CD1c-positive myeloid dendritic cell (primary cell): ENCODE measurements around the gene DAAM2.

Experiments used
- DNase-seq: peaks from one replicate; pipeline ENCODE4 v3.0.0-alpha.2; 2016; ENCODE audit errors: extremely low spot score

The DAAM2 gene

DNA sequence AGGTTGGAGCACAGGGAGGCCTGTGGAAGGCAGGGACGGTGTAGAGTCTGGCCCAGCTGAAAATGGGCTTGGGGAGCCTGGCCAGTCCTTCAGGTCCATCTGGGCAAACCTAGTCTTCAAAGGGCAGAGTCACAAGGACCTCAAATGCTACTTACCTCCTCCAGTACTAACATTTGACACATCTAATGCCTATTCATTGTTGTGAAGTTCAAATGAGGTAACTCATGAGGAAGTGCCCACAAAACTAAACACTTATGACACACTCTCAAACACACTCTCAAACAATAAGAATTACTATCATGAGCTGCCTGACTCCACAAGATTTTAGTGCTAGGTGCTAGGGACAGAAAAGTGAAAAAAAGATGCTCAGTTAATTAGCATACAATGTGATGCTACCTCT, 27.1 kb downstream of the DAAM2 start:
- no peak for DNase-seq

DNA sequence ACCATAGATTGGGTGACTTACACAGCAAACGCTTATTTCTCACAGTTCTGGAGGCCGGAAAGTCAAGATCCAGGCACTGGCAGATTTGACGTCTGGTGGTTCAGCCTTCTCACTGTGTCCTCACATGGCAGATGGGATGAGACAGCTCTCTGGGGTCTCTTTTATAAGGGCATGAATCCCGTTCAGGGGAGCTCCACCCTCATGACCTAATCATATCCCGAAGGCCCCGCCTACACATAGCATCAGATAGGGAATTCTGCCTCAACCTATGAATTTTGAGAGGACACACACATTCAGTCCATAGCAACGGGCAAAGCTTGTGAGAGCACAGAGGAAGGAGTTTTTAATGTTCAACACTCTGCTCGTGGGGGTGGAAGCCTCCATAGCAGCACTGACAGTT, 27.5 kb downstream of the DAAM2 start:
- no peak for DNase-seq

DNA sequence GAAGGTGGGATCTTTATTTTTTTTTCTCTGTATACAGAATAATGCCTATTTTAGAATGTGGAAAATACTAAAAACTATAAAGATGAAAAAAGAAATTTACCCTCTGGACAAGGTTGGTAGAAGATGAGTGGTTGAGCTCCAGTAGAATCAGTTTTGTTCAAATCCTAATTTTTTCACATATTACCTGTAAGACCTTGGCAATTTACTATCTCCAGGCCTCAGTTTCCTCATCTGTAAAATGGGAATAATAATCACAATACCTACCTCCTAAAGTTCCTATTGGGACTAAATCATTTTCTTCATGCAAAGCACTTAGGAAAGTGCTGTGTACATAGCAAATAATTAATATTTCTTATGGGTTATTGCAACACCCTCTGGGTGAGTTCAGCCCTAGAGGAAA, 28.4 kb downstream of the DAAM2 start:
- no peak for DNase-seq

DNA sequence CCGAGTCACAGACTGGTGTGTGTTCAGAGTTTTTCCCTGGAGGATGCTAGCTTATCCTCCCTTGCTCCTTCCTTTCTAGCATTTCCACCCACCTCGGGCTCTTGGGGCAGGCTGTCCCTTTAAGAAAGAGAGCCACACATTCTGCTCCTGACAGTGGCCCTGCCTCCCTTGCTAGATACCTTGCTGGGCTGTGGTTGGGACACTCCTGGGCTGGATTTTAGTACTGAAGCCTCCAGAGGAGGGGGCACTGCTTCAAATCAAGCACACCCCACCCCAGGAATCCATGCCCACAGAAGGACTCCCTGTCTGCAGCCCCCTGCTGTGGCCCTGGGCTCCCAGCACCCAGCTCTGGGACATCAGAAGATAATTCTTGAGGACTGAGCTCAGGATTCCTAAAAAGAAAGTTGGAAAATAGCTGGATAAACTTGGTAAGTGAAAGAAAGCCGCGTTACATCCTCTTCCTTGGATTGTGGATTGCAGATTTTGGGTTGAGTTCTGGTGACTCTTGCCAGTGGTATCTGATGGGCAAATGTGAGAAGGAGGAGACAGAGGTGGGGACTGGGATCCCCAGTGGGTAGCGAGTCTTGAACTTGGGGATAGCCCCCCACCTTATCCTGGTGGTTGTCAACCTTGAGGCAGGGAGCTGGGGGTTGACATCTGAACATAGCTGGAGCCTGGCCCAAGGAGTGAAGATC, 29.0 kb downstream of the DAAM2 start:
- no peak for DNase-seq

DNA sequence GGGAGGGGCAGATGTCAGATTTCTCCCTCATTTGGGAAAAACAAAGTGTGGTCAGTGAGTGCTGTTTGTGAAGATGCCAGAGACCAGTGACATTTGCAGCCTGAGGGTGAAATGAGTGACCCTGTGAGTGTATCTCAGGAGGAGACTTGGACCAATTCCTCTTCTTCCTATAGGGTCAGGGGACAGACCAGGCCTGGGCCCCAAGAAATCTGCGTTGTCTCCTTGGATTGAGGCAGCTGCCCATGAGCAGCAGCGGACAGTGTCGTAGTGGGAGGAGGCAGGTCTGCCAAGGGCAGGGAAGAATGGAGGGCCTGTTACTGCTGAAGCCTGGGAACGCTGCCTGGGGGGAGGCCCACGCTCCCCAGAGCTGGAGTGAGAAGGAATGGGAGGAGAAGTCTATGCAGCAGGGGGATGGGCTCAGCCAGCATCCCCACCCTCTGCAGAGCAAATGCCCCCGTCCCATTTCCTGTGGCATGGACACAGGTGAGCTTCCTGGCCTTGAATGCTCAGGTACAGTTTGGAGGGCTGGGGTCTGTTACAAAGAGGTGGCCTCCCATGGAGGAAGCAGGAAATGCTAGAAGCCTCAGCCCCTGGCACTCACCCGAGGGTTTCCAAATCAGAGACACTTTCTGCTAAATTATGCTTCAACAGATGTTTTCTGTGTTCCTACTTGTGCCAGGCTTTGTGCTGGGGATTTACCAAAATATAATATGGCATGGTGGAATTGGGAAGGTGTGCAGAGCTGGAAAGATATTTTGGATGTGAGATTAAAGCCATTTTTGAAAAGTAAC, 29.8 kb downstream of the DAAM2 start:
- no peak for DNase-seq

DNA sequence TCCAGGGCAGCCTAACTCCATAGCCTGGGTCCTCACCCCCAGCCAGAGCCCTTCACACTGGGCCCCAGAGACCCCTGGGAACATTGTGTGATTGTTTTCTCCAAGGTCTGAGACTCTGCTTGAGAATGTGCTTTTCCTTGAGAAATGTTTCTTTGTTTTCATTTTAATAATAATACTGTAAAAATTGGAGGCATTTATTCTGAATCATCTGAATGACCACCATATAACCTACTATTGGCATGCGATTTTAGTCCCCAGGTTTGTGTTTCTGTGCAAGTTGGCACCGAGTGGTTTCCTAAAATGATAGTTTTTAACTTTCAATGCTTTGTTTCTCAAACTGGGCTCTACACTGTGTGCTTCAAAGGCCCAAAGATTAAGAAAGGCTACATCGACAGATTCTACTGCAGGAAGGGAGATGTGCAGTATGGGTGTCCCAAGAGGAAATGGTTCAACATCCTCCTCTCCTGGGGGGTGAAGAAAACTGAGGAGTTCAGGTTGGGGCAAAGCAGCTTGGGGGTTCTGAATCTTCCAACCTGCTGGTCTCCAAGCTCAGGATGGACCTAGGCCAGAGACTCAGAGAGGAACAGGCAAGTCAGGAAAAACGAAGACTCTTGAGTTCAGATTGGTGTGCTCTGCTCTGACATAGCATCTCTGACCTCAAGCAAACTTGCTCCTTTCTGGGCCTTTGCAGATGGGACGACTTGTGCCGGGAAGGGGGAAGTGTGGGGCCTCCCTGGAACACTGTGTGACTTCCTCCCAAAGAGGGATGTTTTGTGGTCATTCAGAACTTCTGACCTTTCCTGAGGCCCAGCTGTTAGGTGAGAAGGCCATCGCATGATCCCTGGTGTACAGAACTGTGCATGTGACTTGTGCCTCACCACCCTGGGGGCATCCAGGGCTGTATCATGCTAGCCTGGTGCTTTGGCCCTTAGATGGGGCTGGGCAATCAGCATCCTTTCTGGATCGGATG, 31.0 kb downstream of the DAAM2 start:
- no peak for DNase-seq

DNA sequence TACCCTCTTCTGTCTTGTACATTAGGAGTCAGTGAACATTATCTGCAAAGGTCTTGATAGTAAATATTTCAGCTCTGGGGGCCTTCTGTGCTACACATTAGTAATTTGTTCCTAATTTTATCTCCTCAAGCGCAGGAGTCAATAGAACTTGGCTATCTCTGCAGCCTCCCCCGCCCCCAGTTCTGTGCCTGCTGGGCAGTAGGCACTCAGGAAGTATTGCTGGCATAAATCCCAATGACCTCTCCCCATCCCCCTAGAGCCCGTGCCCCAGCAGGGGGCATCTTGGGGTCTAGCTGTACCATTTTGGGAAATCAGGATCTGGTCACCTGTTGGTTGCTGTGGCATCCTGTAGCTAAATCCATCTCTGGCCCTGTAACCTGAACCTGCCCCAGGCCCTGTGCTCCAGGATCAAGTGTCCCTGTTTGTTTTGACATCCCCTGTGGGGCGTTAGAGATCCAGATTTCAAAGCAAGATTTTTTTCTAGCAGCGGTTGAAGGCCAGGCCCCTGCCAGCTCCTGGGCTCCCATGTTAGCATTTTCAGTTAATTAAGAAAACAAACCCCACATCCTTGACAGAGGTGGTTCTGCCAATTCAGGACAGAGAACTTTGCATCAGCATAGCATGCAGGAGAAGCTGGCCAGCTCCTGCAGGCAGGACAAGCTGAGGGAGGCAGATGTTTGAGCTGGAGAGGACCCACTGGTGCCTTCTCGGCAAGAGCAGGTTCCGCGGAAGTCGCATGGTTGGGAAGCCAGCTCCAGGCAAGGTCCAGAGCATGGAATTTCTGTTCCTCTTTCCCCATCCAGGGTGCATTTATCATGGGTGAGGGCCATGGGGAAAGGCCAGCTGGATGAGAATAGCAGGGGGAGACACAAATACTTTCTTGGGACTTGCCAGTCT, 32.1 kb downstream of the DAAM2 start:
- DNase-seq: no peak

DNA sequence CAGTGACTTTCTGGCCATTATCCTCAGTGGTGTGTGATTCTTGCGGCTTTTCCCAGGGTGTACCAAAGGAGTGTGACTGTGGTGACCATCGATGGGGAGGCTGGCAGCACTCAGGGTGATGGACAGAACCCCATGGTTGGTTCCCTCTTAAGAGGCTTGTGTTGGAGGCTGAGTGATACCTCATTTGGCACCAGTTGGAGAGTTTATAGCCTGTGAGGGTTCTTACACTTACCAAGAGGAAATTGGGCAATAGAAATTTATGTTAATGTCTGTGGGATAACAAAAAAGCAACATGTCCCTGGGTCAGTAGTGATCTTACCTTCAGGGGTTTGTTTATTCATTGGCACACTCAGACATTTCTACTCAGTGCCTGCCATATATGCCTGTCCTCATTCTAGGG, 37.2 kb downstream of the DAAM2 start:
- DNase-seq: no peak

DNA sequence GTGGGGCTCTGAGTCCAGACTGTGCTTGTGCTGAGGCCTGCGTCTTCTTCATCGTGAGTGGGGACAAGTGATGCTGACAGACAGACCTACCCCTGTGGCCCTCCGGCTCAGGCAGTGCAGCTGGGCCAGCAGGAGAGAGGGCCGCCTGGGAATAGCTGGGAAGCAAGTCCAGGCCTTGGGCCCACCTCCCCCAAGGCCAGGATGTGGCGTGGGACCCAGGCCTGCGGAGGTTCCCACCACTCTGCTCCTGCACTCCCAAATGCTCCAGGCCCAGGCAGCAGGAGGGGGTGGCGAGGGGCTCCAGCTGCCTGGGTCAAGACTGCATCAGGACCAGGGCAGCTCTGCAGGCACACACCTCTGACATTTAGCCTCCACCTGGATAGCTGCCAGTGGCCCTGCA, 38.3 kb downstream of the DAAM2 start:
- no peak for DNase-seq

DNA sequence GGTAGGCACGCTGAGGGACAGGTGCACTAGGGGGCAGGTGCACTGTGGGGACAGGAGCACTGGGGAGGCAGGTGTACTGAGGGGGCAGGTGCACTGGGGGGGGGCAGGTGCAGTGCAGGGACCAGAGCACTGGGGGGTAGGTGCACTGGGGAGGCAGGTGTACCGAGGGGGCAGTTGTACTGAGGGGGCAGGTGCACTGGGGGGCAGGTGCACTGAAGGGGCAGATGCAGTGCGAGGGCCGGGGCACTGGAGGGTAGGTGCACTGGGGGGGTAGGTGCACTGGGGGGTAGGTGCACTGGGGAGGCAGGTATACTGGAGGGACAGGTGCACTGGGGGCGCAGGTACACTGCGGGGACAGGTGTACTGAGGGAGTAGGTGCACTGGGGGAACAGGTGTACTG, 39.5 kb downstream of the DAAM2 start:
- DNase-seq: no peak

DNA sequence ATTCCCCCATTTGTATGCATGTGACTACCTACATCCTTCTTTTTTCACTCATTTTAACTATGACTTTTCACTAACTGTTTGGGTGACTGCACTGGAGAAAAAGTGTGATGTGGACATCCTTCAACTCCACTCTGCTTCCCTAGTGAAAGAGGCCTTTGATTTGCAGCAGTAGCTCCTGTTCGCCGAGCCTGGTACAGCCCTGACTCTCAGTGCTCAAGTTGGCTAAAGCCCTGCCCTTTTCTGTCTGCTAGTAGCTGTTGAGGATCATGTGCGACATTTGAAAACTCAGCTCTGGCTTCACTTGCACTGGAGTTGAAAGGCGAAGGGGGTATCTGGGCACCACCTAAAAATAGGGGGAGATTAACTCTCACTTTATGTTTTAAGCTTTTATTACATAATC, 42.1 kb downstream of the DAAM2 start:
- DNase-seq: no peak

DNA sequence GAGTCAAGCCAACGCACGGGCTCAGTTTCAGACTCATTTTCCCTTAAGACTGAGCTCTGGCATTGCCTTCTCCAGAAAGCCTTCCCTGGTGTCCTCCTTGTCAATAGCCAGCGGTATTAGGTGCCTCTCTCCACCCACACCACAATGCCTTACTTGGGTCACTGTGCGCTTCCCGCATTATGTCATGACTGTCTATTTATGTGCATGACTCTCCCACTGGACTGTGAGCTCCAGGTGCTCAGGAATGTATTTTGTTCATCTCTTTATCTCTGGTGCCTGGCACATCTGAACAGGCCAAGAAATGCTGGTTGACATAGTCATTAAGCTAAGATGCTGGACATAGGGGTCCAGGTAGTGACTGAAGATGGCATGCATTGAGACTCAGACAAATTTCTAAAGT, 42.7 kb downstream of the DAAM2 start:
- no peak for DNase-seq

DNA sequence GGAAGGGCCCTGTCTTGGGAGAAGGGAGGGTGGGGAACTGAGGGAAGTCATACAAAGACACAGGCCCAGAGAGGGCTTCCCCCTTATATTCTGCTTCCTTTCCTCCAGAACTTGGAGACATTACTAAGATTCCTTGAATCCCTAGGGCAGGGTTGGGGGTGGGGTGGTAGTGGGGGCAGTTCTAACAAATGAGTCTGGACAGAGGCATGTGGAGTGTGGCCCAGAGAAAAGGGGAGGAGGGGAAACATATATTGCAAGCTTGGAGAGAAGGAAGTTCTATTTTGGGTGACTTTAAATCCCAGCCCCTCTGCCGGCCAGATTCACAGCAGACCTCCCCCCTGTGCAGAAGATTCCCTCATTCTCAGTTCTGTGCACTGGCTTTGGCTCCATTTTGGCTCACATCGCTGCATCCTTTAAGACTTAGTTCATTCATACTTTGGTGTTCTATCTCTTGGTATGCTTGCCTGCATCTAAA, 43.7 kb downstream of the DAAM2 start:
- DNase-seq: no peak

DNA sequence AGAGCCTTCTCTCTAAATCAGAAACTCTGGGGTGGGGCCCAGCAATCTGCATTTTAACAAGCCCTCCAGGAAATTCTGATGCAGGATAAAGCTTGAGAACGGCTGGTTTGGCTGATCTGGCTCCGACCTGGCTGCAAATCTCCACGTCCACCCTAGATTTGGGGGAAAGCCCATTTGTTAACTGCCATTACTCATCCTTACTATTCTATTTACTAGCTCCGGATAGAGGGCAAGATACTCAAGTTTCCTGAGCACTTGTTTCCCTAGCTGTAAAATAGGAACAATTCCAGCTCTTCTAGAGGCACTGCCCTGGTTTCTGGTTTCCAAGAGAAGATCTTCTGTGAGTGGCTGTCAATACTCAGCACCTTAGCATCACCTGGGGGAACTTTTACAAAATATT, 44.4 kb downstream of the DAAM2 start:
- DNase-seq: no peak

DNA sequence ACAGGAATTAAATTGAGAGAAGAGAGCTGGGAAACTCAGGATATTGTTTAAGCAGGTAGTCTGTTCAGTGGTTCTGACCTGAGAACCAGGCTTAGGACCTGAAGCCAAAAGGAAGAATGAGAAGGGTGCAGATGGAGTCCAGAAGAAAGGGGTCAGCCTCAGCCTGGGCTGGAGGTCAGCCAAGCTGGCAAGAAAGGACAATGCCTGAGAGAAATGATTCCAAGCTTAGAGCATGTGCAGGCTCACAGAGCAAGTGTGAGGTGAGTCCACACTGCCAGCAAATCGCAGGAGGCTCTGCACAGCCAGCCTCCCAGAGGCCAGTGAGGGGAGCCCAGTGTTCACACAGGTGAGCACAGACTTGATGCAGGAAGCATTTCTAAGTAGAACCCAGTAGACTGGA, 47.3 kb downstream of the DAAM2 start:
- no peak for DNase-seq

DNA sequence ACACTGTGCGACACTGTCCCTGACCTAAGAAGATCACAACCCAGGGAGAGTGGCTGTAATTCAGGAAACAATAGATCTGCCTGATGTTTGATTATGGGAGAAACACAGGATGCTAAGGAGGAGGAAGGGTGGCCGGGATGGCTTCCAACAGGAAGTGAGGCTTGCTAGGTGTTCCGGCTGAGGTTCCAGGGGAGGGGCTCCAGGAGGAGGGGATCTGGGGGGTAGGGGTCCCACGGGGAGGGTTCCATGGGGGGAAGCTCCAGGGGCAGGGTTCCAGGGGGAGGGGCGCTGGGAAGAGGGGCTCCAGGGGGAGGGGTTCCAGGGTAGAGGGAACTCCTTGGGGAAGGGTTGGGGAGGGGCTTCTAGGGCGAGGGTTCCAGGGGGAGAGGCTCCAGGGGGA, 48.6 kb downstream of the DAAM2 start:
- DNase-seq: no peak

DNA sequence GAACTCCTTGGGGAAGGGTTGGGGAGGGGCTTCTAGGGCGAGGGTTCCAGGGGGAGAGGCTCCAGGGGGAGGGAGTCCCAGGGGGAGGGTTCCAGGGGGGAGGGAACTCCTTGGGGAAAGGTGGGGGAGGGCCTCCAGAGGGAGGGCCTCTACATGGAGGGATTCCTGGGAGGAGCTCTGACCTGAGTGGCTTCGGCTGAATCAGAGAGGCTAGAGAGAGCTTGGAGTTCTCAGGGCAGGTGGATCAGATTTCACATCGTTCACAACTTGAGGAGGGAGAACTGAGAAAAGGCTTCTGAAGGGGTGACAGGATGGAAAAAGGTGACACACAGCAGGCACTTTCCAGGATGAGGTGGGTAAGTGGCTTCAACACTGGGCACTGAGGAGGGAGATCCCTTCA, 49.1 kb downstream of the DAAM2 start:
- no peak for DNase-seq

DNA sequence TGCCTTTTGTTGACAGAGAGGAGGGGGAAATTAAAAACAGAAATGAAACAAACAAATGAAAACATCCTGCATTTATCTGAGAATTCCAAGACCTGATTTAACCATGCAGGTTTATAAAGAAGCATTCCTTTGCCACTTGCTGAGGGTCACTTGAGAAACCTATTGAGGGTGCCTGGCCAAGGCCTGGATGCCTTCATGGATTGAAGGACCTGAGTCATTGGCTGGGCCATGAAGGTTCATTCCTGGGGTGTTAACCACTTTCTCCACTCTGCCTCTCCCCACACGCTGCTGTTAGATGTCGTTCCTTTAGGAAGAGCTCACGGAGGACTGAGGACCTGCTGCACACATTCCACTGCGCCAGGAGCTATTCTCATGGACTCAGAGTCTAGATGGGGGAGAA, 49.7 kb downstream of the DAAM2 start:
- no peak for DNase-seq

DNA sequence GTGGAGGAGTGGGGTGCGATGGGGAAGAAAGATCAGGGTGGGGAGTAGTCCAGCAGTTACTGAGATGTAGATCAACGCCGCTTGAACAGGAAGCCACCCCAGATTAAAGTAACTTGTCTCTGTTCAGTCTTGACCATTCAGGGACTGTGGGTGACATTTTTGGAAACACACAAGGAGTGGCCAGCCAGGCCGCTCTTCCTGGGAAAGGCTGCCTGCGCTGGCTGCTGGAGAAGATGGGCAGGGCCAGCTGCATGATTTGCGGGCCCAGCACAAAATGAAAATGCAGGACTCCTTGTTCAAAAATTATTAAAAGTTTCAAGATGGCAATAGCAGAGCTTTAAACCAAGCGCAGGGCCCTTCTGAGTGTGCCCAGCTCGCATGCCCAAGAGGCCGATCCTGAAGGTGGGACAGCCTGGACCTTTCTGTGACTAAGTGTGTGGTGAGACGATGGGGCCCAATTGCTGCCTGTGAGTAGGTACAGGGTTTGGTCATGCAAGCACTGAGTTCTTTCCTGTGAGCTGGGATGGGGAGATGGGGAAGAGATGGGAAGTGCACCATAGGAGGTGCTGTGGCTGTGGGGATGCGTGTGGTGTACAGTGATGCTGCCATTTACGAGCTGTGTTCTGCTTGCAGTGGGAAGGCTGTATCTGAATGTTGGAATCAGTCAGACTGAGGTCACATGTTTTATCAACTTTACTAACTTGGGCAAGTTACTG, 51.3 kb downstream of the DAAM2 start:
- DNase-seq: no peak

DNA sequence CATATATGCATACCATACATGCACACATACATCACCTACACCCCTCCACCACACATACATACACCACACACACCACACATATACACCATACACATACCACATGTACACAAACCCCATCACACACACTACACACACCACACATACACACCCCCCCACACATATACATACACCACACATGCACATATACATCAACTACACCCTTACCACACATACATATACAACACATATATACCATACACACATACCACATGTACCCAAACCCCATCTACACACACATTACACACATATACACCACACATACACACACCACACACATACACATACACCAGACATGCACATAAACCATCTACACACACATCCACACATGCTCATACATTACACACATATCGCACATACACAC, 52.7 kb downstream of the DAAM2 start:
- no peak for DNase-seq

DNA sequence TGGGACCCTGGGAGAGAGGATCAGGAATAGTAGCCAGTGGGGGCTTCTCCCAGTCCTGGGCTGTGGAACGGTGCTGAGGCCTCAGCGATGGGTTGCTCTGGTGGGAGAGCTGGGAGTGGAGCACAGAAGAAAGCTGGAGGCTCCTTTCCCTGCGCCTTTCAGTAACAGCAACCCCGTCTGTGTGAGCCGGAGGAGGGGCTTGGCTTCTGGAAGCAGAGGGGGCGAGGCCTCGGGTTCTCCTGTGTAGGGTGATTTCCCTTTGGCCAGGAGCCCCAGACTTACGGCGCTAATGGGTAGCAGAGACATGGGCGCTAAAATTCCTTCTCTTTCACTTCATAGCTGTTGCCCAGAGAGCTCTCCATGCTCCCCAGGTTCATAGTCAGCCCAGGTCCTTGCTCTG, 55.0 kb downstream of the DAAM2 start:
- no peak for DNase-seq
